Skeletal muscle satellite cell (primary cell): Measurements from ENCODE around the gene COQ9.
"Not testable (repeated sequence)": the region's sequence is repeated elsewhere in the genome, so short reads cannot be mapped to it uniquely, and the experiment has no call there.

Source experiments
- H3K27me3 ChIP-seq: 2 replicates; pipeline ENCODE4 v1.7.0; 2013; ENCODE audit warnings: low read length; ENCODE audit not compliant: control insufficient read depth, insufficient read depth
- H3K36me3 ChIP-seq: 2 replicates; pipeline ENCODE4 v1.7.0; 2013; ENCODE audit warnings: mild to moderate bottlenecking, control low read depth, low read length; ENCODE audit not compliant: insufficient read depth
- H3K4me1 ChIP-seq: 2 replicates; pipeline ENCODE4 v1.7.0; 2013; ENCODE audit warnings: low read length; ENCODE audit not compliant: control insufficient read depth, insufficient read depth
- H3K4me2 ChIP-seq: 2 replicates; pipeline ENCODE4 v1.7.0; 2013; ENCODE audit warnings: mild to moderate bottlenecking, low read length
- H3K4me3 ChIP-seq: 2 replicates; pipeline ENCODE4 v1.7.0; 2013; ENCODE audit warnings: low read length
- H3K9ac ChIP-seq: 2 replicates; pipeline ENCODE4 v1.7.0; 2013; ENCODE audit warnings: mild to moderate bottlenecking, low read depth, low read length, moderate library complexity
- H3K9me3 ChIP-seq: replicated peaks from 2 replicates; pipeline ENCODE4 v1.7.0; 2013; ENCODE audit warnings: mild to moderate bottlenecking, control low read depth, low read length

COQ9 gene

GRCh38 chr16:57498031-57498430, 50.8 kb downstream of the COQ9 start:
- Histone ChIP-seq H3K36me3 (no peaks in the 10 kb centered on the region), H3K9me3 (no peaks in the 10 kb centered on the region), H3K9ac (no peak overlapping the region), H3K4me1 (no peaks in the 10 kb centered on the region), H3K27me3 (peaks cover 56% of the 10 kb centered on the region), H3K4me2 (no peak overlapping the region), H3K4me3 (no peak overlapping the region)

DNA sequence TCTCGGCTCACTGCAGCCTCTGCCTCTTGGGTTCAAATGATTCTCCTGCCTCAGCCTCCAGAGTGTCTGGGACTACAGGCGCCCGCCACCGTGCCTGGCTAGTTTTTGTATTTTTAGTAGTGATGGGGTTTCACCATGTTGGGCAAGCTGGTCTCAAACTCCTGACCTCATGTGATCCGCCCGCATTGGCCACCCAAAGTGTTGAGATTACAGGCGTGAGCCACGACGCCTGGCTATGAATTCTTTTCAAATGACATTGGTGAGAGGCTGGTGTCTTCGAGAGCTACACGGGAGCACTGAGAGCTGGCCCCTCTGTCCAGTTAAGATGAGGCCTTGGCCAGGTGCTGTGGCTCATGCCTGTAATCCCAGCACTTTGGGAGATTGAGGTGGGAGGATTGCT, 52.7 kb downstream of the COQ9 start:
- not testable (repeated sequence) for H3K36me3 ChIP-seq, H3K4me2 ChIP-seq, H3K4me1 ChIP-seq, H3K9ac ChIP-seq, H3K4me3 ChIP-seq, H3K9me3 ChIP-seq
- H3K27me3 ChIP-seq: peaks cover 63% of the 10 kb centered on the region

DNA sequence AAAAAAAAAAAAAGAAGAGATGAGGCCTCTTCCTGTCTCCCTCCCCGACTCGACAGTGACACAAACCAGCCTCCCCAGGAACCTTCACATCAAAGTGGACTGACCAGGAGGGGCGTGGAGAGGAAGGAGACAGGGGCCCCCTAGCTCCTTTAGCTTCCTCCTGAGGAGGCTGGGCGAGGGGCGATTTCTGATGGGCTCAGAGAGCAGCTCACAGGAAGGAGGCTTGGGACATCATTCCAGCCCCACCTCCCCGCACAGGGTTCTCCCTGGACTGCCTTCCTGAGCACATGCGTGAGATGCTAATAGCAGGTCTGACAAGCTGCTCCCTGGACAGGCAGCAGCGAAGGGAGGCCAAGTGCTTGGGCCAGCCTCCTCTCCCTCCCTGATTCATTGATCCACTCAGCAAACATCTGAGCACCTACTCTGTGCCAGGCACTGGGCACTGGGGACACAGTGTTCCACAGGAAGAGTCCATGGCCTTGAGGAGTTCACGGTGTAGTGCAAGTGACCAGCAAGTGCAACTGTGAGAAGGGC, 53.4 kb downstream of the COQ9 start:
- H3K9me3 ChIP-seq: no peaks in the 10 kb centered on the region

DNA sequence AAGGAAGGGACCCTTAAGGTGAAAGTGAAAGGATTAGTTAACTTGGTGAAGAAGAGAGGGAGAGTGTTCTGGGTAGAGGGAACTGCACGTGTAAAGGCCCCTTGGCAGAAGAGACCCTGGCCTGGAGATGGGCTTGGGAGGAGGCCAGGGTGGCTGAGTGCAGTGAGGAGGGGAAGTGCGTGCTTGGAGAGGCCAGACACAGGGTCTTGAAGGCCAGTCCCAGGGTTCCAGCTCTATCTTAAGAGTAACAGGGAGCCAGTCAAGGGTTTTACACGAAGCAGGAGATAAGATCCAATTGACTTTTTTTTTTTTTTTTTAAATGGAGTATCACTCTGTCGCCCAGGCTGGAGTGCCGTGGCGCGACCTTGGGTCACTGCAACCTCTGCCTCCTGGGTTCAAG, 54.2 kb downstream of the COQ9 start:
- Histone ChIP-seq H3K4me2 (no peak overlapping the region), H3K36me3 (no peaks in the 10 kb centered on the region), H3K9ac (no peak overlapping the region), H3K4me3 (no peak overlapping the region), H3K27me3 (peaks cover 61% of the 10 kb centered on the region), H3K4me1 (no peaks in the 10 kb centered on the region), H3K9me3 (no peaks in the 10 kb centered on the region)

More for the DNA sequence above, 53.4 kb downstream of the COQ9 start:
- no peaks in the 10 kb centered on the region for H3K4me1 ChIP-seq
- H3K27me3 ChIP-seq: peaks cover 63% of the 10 kb centered on the region
- H3K9ac ChIP-seq: no peak overlapping the region
- H3K36me3 ChIP-seq: no peaks in the 10 kb centered on the region
- no peak overlapping the region for H3K4me3 ChIP-seq
- H3K4me2 ChIP-seq: no peak overlapping the region

GRCh38 chr16:57502048-57502775, 54.9 kb downstream of the COQ9 start:
- no peak overlapping the region for H3K4me3 ChIP-seq
- H3K36me3 ChIP-seq: no peaks in the 10 kb centered on the region
- no peak overlapping the region for H3K9ac ChIP-seq
- H3K27me3 ChIP-seq: peaks cover 67% of the 10 kb centered on the region
- H3K4me1 ChIP-seq: no peaks in the 10 kb centered on the region
- H3K4me2 ChIP-seq: no peak overlapping the region
- H3K9me3 ChIP-seq: no peaks in the 10 kb centered on the region

DNA sequence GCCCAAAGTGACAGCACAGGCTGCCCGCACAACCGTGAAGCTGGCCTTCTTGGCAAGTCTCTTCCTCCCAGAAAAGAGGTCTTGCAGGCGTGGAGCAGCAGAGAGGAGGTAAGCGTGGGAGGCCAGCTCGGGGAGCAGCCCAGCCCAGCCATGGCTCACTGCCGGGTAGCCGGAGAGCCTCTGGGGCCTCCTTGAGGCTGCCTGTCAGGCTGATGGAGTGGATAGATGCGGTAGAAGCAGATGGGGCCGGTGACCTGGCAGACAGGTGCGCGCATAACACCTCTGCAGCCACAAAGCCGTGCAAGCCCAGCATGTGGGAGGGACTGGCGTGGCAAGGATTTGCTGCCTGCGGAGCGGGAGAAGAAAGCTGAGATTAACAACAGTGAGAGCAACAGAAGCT, 56.1 kb downstream of the COQ9 start:
- Histone ChIP-seq H3K36me3 (no peaks in the 10 kb centered on the region), H3K4me1 (no peaks in the 10 kb centered on the region), H3K9me3 (no peaks in the 10 kb centered on the region), H3K27me3 (peaks cover 68% of the 10 kb centered on the region), H3K4me3 (no peak overlapping the region), H3K4me2 (no peak overlapping the region), H3K9ac (no peak overlapping the region)

DNA sequence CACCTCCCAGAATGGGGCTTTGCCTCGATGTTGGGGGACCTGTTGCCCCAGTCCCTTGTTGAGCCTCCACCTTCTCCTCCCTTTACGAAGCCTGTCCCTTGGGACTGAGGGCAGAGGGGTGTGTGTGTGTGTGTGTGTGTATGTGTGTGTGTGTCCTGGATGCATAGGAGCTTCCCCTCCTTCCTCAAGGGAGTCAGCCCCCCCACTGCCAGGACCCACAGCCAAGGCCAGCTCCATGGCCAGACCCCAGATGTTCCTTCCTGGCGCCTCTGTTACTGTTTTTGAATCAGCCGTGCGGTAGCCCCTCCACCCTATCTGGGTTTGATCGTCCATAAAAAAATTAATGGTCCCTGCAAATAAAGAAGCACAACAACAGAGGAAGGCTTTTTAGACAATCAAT, 56.7 kb downstream of the COQ9 start:
- no peak overlapping the region for H3K4me2 ChIP-seq
- peaks cover 69% of the 10 kb centered on the region for H3K27me3 ChIP-seq
- no peak overlapping the region for H3K9ac ChIP-seq
- H3K4me3 ChIP-seq: no peak overlapping the region
- no peaks in the 10 kb centered on the region for H3K4me1 ChIP-seq
- no peaks in the 10 kb centered on the region for H3K9me3 ChIP-seq
- no peaks in the 10 kb centered on the region for H3K36me3 ChIP-seq

DNA sequence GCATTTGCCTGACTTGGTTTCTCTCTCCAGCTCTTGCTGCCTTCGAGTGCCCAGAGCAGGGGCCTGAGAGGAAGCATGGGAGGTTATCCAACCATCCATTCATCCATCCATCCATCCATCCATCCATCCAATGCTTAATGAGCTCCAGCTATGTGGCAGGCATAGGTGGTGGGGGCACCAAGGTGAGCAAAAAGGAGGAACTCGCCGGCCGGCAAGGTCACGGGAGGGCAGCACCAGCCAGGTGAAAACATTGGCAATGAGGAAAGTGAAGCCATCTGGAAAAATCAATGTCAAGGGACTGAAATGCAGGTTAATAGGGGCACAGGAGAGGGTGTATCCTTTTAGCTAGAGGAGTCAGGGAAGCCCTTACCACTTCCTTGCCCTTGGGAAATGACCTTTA, 57.2 kb downstream of the COQ9 start:
- peaks cover 64% of the 10 kb centered on the region for H3K27me3 ChIP-seq
- H3K9ac ChIP-seq: no peak overlapping the region
- H3K4me1 ChIP-seq: no peaks in the 10 kb centered on the region
- H3K4me2 ChIP-seq: no peak overlapping the region
- no peaks in the 10 kb centered on the region for H3K36me3 ChIP-seq
- no peak overlapping the region for H3K4me3 ChIP-seq
- H3K9me3 ChIP-seq: no peaks in the 10 kb centered on the region

GRCh38 chr16:57505169-57505568, 57.9 kb downstream of the COQ9 start:
- H3K4me3 ChIP-seq: no peak overlapping the region
- H3K9me3 ChIP-seq: no peaks in the 10 kb centered on the region
- H3K4me1 ChIP-seq: no peaks in the 10 kb centered on the region
- no peak overlapping the region for H3K4me2 ChIP-seq
- H3K36me3 ChIP-seq: no peaks in the 10 kb centered on the region
- H3K27me3 ChIP-seq: peaks cover 66% of the 10 kb centered on the region
- H3K9ac ChIP-seq: no peak overlapping the region

GRCh38 chr16:57507136-57508034, 60.1 kb downstream of the COQ9 start:
- no peak overlapping the region for H3K9ac ChIP-seq
- H3K4me1 ChIP-seq: no peaks in the 10 kb centered on the region
- peaks cover 51% of the 10 kb centered on the region for H3K27me3 ChIP-seq
- no peak overlapping the region for H3K4me3 ChIP-seq
- no peaks in the 10 kb centered on the region for H3K9me3 ChIP-seq
- no peak overlapping the region for H3K4me2 ChIP-seq
- H3K36me3 ChIP-seq: no peaks in the 10 kb centered on the region

DNA sequence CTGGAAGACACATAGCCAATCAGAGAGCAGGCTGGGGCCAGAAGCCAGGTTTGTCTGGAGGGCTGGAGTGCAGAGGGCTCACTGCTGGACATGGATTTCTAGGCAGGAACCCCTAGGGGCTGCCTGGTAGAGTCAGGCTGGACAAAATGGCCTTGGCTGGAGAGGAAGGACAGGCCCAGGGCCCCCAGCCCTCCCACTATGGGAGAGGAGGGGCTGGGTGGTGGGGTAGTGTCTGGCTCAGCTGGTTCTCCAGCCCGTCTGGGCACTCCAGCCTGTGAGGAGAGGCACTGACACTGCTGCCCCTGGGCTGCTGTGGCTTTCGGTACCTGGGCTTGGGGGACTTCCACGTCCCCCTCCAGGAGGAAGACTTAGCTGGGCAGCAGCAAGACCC, 60.8 kb downstream of the COQ9 start:
- H3K4me3 ChIP-seq: no peak overlapping the region
- H3K4me2 ChIP-seq: no peak overlapping the region
- no peaks in the 10 kb centered on the region for H3K9me3 ChIP-seq
- H3K27me3 ChIP-seq: peaks cover 44% of the 10 kb centered on the region
- no peaks in the 10 kb centered on the region for H3K36me3 ChIP-seq
- H3K9ac ChIP-seq: no peak overlapping the region
- H3K4me1 ChIP-seq: no peaks in the 10 kb centered on the region
